HL-60 (cell line): ENCODE measurements around the gene MYBPC1.

Experiments used
- GABPA ChIP-seq: IDR thresholded peaks from 2 replicates; pipeline ENCODE4 v1.6.1; 2012; ENCODE audit warnings: low read depth
- POLR2AphosphoS5 ChIP-seq: IDR thresholded peaks from 2 replicates; pipeline ENCODE4 v1.6.1; 2012; ENCODE audit warnings: low read depth
- REST ChIP-seq: IDR thresholded peaks from 2 replicates; pipeline ENCODE4 v1.6.1; 2012; ENCODE audit warnings: low read depth; ENCODE audit not compliant: insufficient replicate concordance
- SPI1 ChIP-seq: IDR thresholded peaks from 2 replicates; pipeline ENCODE4 v1.6.1; 2012; ENCODE audit warnings: low read depth, mild to moderate bottlenecking, borderline replicate concordance
- TF ChIP-seq, protein P1 (sequence below): IDR thresholded peaks from one replicate; pipeline ENCODE4 v1.5.1; 2011; ENCODE audit warnings: low read length, control low read depth, inconsistent platforms; ENCODE audit not compliant: insufficient read depth

GRCh38 chr12:101628676-101629075 lies 33.9 kb downstream of the MYBPC1 start:
- TF ChIP-seq, protein P1, sequence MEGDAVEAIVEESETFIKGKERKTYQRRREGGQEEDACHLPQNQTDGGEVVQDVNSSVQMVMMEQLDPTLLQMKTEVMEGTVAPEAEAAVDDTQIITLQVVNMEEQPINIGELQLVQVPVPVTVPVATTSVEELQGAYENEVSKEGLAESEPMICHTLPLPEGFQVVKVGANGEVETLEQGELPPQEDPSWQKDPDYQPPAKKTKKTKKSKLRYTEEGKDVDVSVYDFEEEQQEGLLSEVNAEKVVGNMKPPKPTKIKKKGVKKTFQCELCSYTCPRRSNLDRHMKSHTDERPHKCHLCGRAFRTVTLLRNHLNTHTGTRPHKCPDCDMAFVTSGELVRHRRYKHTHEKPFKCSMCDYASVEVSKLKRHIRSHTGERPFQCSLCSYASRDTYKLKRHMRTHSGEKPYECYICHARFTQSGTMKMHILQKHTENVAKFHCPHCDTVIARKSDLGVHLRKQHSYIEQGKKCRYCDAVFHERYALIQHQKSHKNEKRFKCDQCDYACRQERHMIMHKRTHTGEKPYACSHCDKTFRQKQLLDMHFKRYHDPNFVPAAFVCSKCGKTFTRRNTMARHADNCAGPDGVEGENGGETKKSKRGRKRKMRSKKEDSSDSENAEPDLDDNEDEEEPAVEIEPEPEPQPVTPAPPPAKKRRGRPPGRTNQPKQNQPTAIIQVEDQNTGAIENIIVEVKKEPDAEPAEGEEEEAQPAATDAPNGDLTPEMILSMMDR: no peak
- TF ChIP-seq REST (no peak), POLR2AphosphoS5 (no peak), GABPA (no peak), SPI1 (no peak)
